H1 (cell line): ENCODE measurements around the gene LAD1.

Source experiments
- ATF2 ChIP-seq: IDR thresholded peaks from 2 replicates; pipeline ENCODE4 v1.6.1; 2012; ENCODE audit warnings: low read length, inconsistent platforms
- ATF3 ChIP-seq: IDR thresholded peaks from 2 replicates; pipeline ENCODE4 v1.6.1; 2011; ENCODE audit warnings: low read depth, mild to moderate bottlenecking, low read length; ENCODE audit not compliant: insufficient read depth
- CEBPB ChIP-seq: IDR thresholded peaks from 2 replicates; pipeline ENCODE4 v1.6.1; 2012; ENCODE audit warnings: low read depth, low read length
- CTCF ChIP-seq, 3 experiments: IDR thresholded peaks; 1 replicate in 2 of 3; 2 replicates in 1 of 3; pipeline versions ENCODE4 v1.5.1 to v1.6.1; 2011; ENCODE audit warnings: low read length in 3 of 3, mild to moderate bottlenecking in 3 of 3, inconsistent platforms in 2 of 3, low read depth in 1 of 3, moderate library complexity in 1 of 3; ENCODE audit not compliant: insufficient read depth in 1 of 3; ENCODE audit errors: control extremely low read depth in 1 of 3
- EGR1 ChIP-seq: IDR thresholded peaks from 2 replicates; pipeline ENCODE4 v1.6.1; 2011; ENCODE audit warnings: low read depth, low read length, borderline replicate concordance
- EP300 ChIP-seq, 2 experiments: IDR thresholded peaks; 1 replicate in 1 of 2; 2 replicates in 1 of 2; pipeline ENCODE4 v1.6.1; 2011 to 2012; ENCODE audit warnings: low read depth in 2 of 2, low read length in 2 of 2, mild to moderate bottlenecking in 2 of 2, borderline replicate concordance in 1 of 2, inconsistent platforms in 1 of 2, moderate library complexity in 1 of 2
- KDM1A ChIP-seq: fragments of 200-600, 300-600 bp; sonication (generic); IDR thresholded peaks from 2 replicates; pipeline ENCODE4 v1.7.1; 2016; ENCODE audit warnings: mild to moderate bottlenecking, low read length, borderline replicate concordance
- KDM5A ChIP-seq: fragments of 200-600 bp; IDR thresholded peaks from 2 replicates; pipeline ENCODE4 v1.7.1; 2012; ENCODE audit warnings: mild to moderate bottlenecking, low read length, inconsistent platforms, mixed read lengths
- MAX ChIP-seq: IDR thresholded peaks from 2 replicates; pipeline ENCODE4 v1.6.1; 2012; ENCODE audit warnings: inconsistent platforms
- POLR2A ChIP-seq, 2 experiments: IDR thresholded peaks; 1 replicate in 1 of 2; 2 replicates in 1 of 2; pipeline ENCODE4 v1.6.1; 2011; ENCODE audit warnings: low read depth in 2 of 2, low read length in 2 of 2, mild to moderate bottlenecking in 2 of 2; ENCODE audit errors: control extremely low read depth in 1 of 2
- POLR2AphosphoS5 ChIP-seq: IDR thresholded peaks from 2 replicates; pipeline ENCODE4 v1.6.1; 2011; ENCODE audit warnings: low read depth, low read length
- RAD21 ChIP-seq, 2 experiments: IDR thresholded peaks in 1 of 2; conservative IDR thresholded peaks in 1 of 2; 2 replicates each; pipeline ENCODE4 v1.6.1; 2011; ENCODE audit warnings: low read depth in 2 of 2, low read length in 2 of 2, improper control_type of control experiment in 1 of 2, inconsistent platforms in 1 of 2, mild to moderate bottlenecking in 1 of 2, moderate library complexity in 1 of 2
- SRF ChIP-seq: IDR thresholded peaks from 2 replicates; pipeline ENCODE4 v1.6.1; 2011; ENCODE audit warnings: mild to moderate bottlenecking, low read depth, low read length, moderate library complexity
- TAF1 ChIP-seq: IDR thresholded peaks from 2 replicates; pipeline ENCODE4 v1.6.1; 2011; ENCODE audit warnings: mild to moderate bottlenecking, low read depth, low read length

- no peak for TF ChIP-seq CTCF (IDR thresholded peaks at IDR 0.05; ENCODE audit: control extremely low read depth in 1 of 3, insufficient read depth in 1 of 3, low read depth in 1 of 3, low read length in 3 of 3)
- no peak for TF ChIP-seq POLR2AphosphoS5
- no peak for TF ChIP-seq POLR2A (IDR thresholded peaks at IDR 0.05; ENCODE audit: control extremely low read depth in 1 of 2, low read depth in 2 of 2, low read length in 2 of 2)
- no peak for TF ChIP-seq KDM1A
- TF ChIP-seq SRF, result no peak
- no peak for TF ChIP-seq EGR1
- TF ChIP-seq TAF1, result no peak
- no peak for TF ChIP-seq MAX
- TF ChIP-seq EP300 (IDR thresholded peaks at IDR 0.05; ENCODE audit: borderline replicate concordance in 1 of 2, low read depth in 2 of 2, low read length in 2 of 2), result no peak
- no peak for TF ChIP-seq ATF3
- no peak for TF ChIP-seq ATF2
- TF ChIP-seq CEBPB, result no peak
- TF ChIP-seq RAD21 (IDR thresholded peaks at IDR 0.05 in 1 of 2, conservative IDR thresholded peaks at IDR 0.05 in 1 of 2; ENCODE audit: low read depth in 2 of 2, low read length in 2 of 2), result no peak
- TF ChIP-seq KDM5A, result no peak
Measured at GRCh38 chr1:201350884-201351283, 48.2 kb downstream of the LAD1 start.
